Heart right ventricle (tissue), 16 donors: Measurements from ENCODE around the gene ATG14. TPM values are rescaled to one million over a fixed set of nuclear protein-coding genes. Genes with fewer than 3 reads are reported as not detected.
"Not testable (repeated sequence)": the region's sequence is repeated elsewhere in the genome, so short reads cannot be mapped to it uniquely, and the experiment has no call there.

Experiments used
- ATAC-seq, 8 donors: fragments of 200-7000 bp; cut with Tn5 transposase; one replicate each; pipeline ENCODE4 v1.9.1; 2020; ENCODE audit warnings: mild to moderate bottlenecking in 8 of 8, moderate library complexity in 8 of 8, moderate number of reproducible peaks in 1 of 8
- DNase-seq, 2 donors: peaks; one replicate each; pipeline ENCODE4 v3.0.0-alpha.2; 2020
- H3K27ac ChIP-seq, 10 donors: fragments of 200-600 bp; sonication (generic) in 2 of 10; one replicate each; pipeline versions ENCODE4 v1.5.0 to v1.8.0; 2020 to 2022; ENCODE audit warnings: mild to moderate bottlenecking in 3 of 10
- H3K27me3 ChIP-seq, 7 donors: fragments of 200-600 bp; one replicate each; pipeline ENCODE4 v1.8.0; 2021 to 2022; ENCODE audit warnings: mild to moderate bottlenecking in 2 of 7
- H3K36me3 ChIP-seq, 9 donors: fragments of 200-600 bp; sonication (generic) in 1 of 9; one replicate each; pipeline versions ENCODE4 v1.5.0 to v1.8.0; 2020 to 2022; ENCODE audit warnings: mild to moderate bottlenecking in 2 of 9
- H3K4me1 ChIP-seq, 9 donors: fragments of 200-600 bp; sonication (generic) in 1 of 9; one replicate each; pipeline versions ENCODE4 v1.5.0 to v1.8.0; 2020 to 2022; ENCODE audit warnings: mild to moderate bottlenecking in 4 of 9
- H3K4me3 ChIP-seq, 10 donors: fragments of 200-600 bp; sonication (generic) in 2 of 10; one replicate each; pipeline versions ENCODE4 v1.5.0 to v1.8.0; 2020 to 2022; ENCODE audit warnings: mild to moderate bottlenecking in 7 of 10, moderate library complexity in 2 of 10
- H3K9me3 ChIP-seq, 11 donors: fragments of 200-600 bp in 10 of 11; sonication (generic) in 2 of 11; one replicate each; pipeline versions ENCODE4 v1.5.0 to v1.8.0; 2013 to 2022; ENCODE audit warnings: mild to moderate bottlenecking in 2 of 11, control low read depth in 1 of 11, moderate library complexity in 1 of 11
- CTCF ChIP-seq, 9 donors: fragments of 200-600 bp; sonication (generic) in 2 of 9; IDR thresholded peaks; one replicate each; pipeline versions ENCODE4 v1.5.0 to v1.8.0; 2021 to 2022; ENCODE audit warnings: antibody characterized with exemption in 9 of 9, mild to moderate bottlenecking in 5 of 9, moderate library complexity in 1 of 9
- WGBS, 2 donors: extraction: QIAGEN DNeasy Blood & Tissue Kit; methylation state at CpG; one replicate each; pipeline ENCODE4 v1.1.7; 2013; ENCODE audit warnings: inconsistent platforms in 1 of 2; 5-methylcytosine and 5-hydroxymethylcytosine counted together
- intact Hi-C, 10 donors: fragments of 100-400 bp; cut with DNase I; formaldehyde crosslinking; loops; one replicate each; pipeline versions ENCODE4 v1.11.1 to v1.14.2; 2022
- polyA plus RNA-seq, 2 donors: library from polyadenylated mRNA; stranded (reverse); fragments of 200-250 nt; gene quantifications; one replicate each; pipeline ENCODE4 v1.2.3, GENCODE V29; 2013
- total RNA-seq, 10 donors: library from RNA; stranded (reverse); fragmentation: NEBNext Ultra II Directional in 3 of 10; extraction: Animal tissue kit (Norgen Biotek cat#: 25700) in 3 of 10; gene quantifications; one replicate each; pipeline versions ENCODE4 v1.2.1 to v1.2.4, GENCODE V29; 2021 to 2023
- donor health status: Arrhythmogenic right ventricular cardiomyopathy.
- donor health status: ischemic (EF 13 %, LVEDD 7.1; RV severe dilation, severe dysfunction).
- donor health status: healthy with polysubstance abuse.
- donor health status: DM: no; HTN: yes; CAD: no.
- donor health status: DM: no; HTN: no; CAD: no.
- donor health status: ischemic (EF 25% LVEDD 6.9; RV normal size, moderate dysfunction).
- donor health status: ischemic (EF 25% LVEDD 5.7; RV mildly dilated, moderate dysfunction).
- donor health status: healthy.
- donor health status: DM: yes; HTN: yes; CAD: no.
- donor health status: Ischemic cardiomyopathy.
- donor health status: ischemic (EF 35%, LVEDD 5.7; RV mildly dilated, moderate dysfunction).
- donor health status: nonischemic (EF 11% LVEDD 7.7; RV severe dilation, severe dysfunction).
- donor health status: DM: yes; HTN: yes; CAD: no.
- donor health status: PGD.
- donor health status: ischemic (EF 29% LVEDD 5.4; RV normal size, mild dysfunction).
- donor health status: nonischemic (EF 23%, LVEDD 6.1; RV moderate dilation, normal function).

ATG14 gene
- total and polyA plus RNA-seq, 12 donors: 3.5 to 21.9 (median 15.3) TPM

GRCh38 chr14:55426891-55427290 lies 15.3 kb upstream of the ATG14 start:
- WGBS, 2 donors: 69 to 73% methylated on average over 4 of the region's 4 CpGs
- no peak overlapping the region for H3K27ac ChIP-seq
- H3K36me3 ChIP-seq: no peaks in the 10 kb centered on the region
- H3K4me3 ChIP-seq: no peak overlapping the region
- peaks cover 0 to 20% (median 4%) of the 10 kb centered on the region in 9 donors for H3K4me1 ChIP-seq
- ATAC-seq (no peak), DNase-seq (no peak)
- no peaks in the 10 kb centered on the region for H3K27me3 ChIP-seq
- no peaks in the 10 kb centered on the region for H3K9me3 ChIP-seq
- intact Hi-C loops: loop anchor here in 4 of 10 donors (10.0 kb wide), 2 partner anchors 182 to 212 kb away; no protein-coding TSS in a partner anchor
- TF ChIP-seq CTCF (IDR thresholded peaks at IDR 0.05): no peak

- DNase-seq: no peak
- intact Hi-C loops: loop anchor here in 4 of 10 donors (10.0 kb wide), 2 partner anchors 180 to 210 kb away; no protein-coding TSS in a partner anchor
- Histone ChIP-seq H3K4me3 (no peak overlapping the region), H3K27me3 (no peaks in the 10 kb centered on the region), H3K36me3 (no peaks in the 10 kb centered on the region), H3K9me3 (no peaks in the 10 kb centered on the region), H3K4me1 (peaks cover 0 to 20% (median 4%) of the 10 kb centered on the region in 9 donors), H3K27ac (no peak overlapping the region)
- no peak for ATAC-seq
- 88 to 93% methylated on average over 1 of the region's 1 CpG for WGBS, 2 donors
- no peak for TF ChIP-seq CTCF (IDR thresholded peaks at IDR 0.05)
Observed at GRCh38 chr14:55425091-55425490, 13.5 kb upstream of the ATG14 start.

GRCh38 chr14:55423969-55424368 lies 12.3 kb upstream of the ATG14 start:
- no peak overlapping the region for H3K4me3 ChIP-seq
- no peaks in the 10 kb centered on the region for H3K27me3 ChIP-seq
- intact Hi-C loops: loop anchor here in 4 of 10 donors (10.0 kb wide), 2 partner anchors 179 to 209 kb away; no protein-coding TSS in a partner anchor
- DNase-seq: no peak
- ATAC-seq: peak in 1 of 8 donors; percentile 48
- H3K36me3 ChIP-seq: no peaks in the 10 kb centered on the region
- H3K4me1 ChIP-seq: peaks cover 0 to 20% (median 4%) of the 10 kb centered on the region in 9 donors
- no peak for TF ChIP-seq CTCF (IDR thresholded peaks at IDR 0.05)
- no peaks in the 10 kb centered on the region for H3K9me3 ChIP-seq
- WGBS, 2 donors: 8 to 13% methylated on average over 2 of the region's 2 CpGs
- H3K27ac ChIP-seq: no peak overlapping the region

DNA sequence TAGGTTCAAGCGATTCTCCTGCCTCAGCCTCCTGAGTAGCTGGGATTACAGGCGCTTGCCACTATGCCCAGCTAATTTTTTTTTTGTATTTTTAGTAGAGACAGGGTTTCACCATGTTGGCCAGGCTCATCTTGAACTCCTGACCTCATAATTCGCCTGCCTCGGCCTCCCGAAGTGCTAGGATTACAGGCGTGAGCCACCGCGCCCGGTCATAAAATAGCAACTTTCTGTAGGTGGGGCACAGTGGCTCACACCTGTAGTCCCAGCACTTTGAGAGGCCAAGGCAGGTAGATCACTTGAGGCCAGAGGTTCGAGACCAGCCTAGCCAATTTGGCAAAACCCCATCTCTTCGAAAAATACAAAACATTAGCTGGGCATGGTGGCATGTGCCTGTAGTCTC lies 10.7 kb upstream of the ATG14 start:
- not testable (repeated sequence) for H3K27me3 ChIP-seq, H3K36me3 ChIP-seq, H3K4me3 ChIP-seq, H3K27ac ChIP-seq, H3K9me3 ChIP-seq, ATAC-seq, DNase-seq
- 92% methylated on average over 11 of the region's 11 CpGs for WGBS, 2 donors
- H3K4me1 ChIP-seq: peaks cover 3 to 24% (median 7%) of the 10 kb centered on the region in 9 donors
- intact Hi-C loops: loop anchor here in 4 of 10 donors (10.0 kb wide), 2 partner anchors 178 to 208 kb away; no protein-coding TSS in a partner anchor

GRCh38 chr14:55419663-55420062 lies 8.0 kb upstream of the ATG14 start:
- Histone ChIP-seq H3K27me3 (no peaks in the 10 kb centered on the region), H3K27ac (no peak overlapping the region), H3K36me3 (no peaks in the 10 kb centered on the region), H3K4me1 (peaks cover 1 to 23% (median 7%) of the 10 kb centered on the region in 9 donors), H3K4me3 (no peak overlapping the region), H3K9me3 (no peaks in the 10 kb centered on the region)
- DNase-seq (no peak), ATAC-seq (no peak)
- WGBS, 2 donors: 94 to 100% methylated on average over 1 of the region's 1 CpG
- no peak for TF ChIP-seq CTCF (IDR thresholded peaks at IDR 0.05)
- intact Hi-C loops: loop anchor here in 6 of 10 donors (10.0 kb wide), 4 partner anchors 145 to 205 kb away; partner anchors contain the start of gene FBXO34 (in 3 of the 6)
